PC-3 (cell line): ENCODE measurements around the gene DDX43.

Experiments used
- EZH2 ChIP-seq: fragments of 300-600 bp; sonication (generic); IDR thresholded peaks from one replicate; pipeline ENCODE4 v1.6.1; 2017; ENCODE audit warnings: antibody characterized with exemption, mild to moderate bottlenecking, low read length; ENCODE audit not compliant: unreplicated experiment
- TF ChIP-seq, protein P1 (sequence below): fragments of 300-600 bp; sonication (generic); conservative IDR thresholded peaks from 2 replicates; pipeline ENCODE4 v1.5.1; 2017; ENCODE audit warnings: antibody characterized with exemption, low read depth, mild to moderate bottlenecking, low read length

- TF ChIP-seq, protein P1, sequence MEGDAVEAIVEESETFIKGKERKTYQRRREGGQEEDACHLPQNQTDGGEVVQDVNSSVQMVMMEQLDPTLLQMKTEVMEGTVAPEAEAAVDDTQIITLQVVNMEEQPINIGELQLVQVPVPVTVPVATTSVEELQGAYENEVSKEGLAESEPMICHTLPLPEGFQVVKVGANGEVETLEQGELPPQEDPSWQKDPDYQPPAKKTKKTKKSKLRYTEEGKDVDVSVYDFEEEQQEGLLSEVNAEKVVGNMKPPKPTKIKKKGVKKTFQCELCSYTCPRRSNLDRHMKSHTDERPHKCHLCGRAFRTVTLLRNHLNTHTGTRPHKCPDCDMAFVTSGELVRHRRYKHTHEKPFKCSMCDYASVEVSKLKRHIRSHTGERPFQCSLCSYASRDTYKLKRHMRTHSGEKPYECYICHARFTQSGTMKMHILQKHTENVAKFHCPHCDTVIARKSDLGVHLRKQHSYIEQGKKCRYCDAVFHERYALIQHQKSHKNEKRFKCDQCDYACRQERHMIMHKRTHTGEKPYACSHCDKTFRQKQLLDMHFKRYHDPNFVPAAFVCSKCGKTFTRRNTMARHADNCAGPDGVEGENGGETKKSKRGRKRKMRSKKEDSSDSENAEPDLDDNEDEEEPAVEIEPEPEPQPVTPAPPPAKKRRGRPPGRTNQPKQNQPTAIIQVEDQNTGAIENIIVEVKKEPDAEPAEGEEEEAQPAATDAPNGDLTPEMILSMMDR = no peak
- TF ChIP-seq EZH2 = no peak
Measured at GRCh38 chr6:73409395-73409794, 14.8 kb downstream of the DDX43 start.
